ENCODE data around the gene ABHD1.

Gene ABHD1

DNA sequence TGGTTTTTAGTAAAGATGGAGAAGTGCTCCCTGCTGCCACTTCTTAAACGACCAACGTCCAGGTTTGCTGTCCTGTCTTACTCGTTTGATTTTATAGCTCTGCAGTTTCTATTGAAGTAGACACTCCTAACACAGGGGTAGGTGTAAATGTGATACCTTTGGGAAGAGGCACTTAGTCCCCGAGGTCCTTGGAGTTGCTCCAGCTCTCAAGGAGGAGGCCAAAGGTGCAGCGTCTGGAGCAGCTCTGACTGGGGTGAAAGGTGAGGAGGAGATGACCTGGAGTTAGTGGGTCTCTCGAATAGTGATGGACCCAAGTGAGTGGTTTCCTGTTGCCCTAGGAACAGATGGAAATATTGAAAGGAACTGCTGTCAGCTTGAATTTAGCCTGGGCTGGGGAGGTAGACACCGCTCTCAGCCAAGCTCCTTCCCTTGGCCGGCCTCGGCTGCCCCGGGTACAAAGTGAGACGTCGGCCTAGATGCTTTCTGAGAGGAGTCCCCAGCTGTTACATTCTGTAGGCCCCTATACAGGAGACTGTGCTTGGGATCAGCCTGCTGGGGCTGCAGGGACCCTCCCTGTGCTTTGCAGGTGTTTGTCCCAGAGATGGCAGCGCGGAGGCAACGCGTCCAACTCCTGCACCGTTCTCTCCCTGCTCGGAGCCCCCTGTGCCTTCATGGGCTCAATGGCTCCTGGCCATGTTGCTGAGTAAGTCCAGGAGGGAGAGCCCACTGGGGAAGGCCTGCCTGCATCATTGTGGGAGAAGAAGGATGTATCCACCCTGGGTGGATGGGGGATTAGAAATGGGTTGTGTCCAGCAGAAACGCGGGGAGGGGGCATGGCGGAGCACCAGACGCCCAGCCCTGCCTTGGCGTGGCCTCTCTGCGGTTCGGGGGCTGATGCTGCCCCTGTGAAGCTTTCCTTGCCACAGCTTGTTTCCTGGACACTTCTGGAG is 31.6 kb upstream of the ABHD1 start:
- H3K27ac ChIP-seq, result no peak overlapping the region
- TF ChIP-seq ZFX (IDR thresholded peaks at IDR 0.05; ENCODE audit: borderline replicate concordance), result no peak
- TF ChIP-seq, protein P1, sequence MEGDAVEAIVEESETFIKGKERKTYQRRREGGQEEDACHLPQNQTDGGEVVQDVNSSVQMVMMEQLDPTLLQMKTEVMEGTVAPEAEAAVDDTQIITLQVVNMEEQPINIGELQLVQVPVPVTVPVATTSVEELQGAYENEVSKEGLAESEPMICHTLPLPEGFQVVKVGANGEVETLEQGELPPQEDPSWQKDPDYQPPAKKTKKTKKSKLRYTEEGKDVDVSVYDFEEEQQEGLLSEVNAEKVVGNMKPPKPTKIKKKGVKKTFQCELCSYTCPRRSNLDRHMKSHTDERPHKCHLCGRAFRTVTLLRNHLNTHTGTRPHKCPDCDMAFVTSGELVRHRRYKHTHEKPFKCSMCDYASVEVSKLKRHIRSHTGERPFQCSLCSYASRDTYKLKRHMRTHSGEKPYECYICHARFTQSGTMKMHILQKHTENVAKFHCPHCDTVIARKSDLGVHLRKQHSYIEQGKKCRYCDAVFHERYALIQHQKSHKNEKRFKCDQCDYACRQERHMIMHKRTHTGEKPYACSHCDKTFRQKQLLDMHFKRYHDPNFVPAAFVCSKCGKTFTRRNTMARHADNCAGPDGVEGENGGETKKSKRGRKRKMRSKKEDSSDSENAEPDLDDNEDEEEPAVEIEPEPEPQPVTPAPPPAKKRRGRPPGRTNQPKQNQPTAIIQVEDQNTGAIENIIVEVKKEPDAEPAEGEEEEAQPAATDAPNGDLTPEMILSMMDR (IDR thresholded peaks at IDR 0.05), result no peak

DNA sequence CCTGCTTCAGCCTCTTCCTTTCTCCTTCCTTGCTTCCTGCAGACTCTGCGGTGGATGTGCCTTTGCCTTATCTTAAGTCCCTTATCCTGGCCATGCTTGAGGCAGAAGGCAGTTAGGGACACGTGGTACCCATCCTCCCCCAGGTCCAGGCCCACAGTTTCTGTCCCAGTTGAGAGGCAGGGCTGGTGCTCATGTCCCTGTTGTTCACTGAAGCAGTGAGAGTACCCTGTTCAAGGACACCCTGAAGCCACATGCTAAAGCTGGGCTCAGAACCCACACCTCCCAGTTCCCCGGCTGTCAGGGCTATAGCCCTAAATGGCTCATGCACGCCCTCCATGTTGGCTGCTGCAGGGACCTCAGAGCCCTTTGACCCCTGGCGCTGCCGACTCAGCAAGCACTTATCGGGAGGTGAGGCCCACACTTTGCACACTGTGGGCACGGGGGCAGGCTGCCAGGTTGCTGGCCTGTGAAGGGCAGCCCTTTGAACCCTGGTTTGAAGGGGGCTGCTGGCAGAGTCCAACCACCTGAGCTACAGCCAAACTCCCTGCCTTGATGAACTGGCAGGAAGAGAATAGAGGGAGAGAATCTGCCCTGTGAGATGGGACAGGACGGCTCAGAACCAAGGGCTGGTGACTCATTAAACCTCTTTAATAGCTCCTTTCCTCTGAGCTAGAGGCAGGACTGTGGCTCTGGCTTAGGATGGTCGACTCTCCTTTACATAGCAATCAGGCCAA is 30.8 kb upstream of the ABHD1 start:
- H3K27ac ChIP-seq, result no peak overlapping the region

DNA sequence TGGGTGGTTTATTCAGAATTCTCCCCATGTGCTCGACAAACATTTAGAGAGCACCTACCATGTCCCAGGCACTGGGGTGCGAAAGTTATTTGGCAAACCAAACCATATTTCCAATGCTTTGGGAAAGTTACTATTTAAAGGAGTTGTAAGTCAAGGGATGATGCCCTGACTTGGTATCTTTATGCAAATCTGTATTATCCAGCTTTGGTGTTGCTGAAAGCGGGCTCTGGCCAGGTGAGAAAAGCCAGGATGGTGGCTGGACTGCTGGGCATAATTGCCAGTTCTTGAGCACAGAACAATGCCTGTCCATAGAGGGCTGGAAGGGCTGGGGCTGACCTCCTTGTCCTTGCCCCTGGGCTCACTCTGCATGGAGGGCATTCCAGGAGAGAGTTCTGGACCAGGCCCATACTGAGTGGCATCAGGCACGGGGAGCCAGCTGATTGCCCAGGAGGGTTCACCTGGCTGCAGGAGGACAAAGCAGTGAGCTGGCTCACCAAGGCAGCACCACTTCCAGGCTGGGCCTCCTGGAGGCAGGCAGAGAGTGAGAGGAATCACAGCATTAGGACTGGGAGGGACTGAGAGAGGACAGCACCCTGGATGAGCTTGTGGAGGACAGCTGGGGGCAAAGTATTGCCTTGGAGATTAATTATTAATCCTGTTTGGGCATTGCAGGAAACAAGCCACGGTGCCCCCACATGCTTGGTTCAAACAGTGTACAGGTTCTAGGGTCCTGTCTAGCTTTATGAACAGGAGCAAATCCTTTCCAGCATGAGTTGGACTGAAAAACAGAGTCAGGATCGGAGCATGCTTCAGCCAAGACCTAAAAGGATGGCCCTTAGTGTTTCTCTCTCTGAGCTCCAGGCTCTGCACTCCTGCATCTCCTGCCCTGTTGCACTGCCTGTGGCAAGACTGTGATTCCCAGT is 29.9 kb upstream of the ABHD1 start:
- H3K27ac ChIP-seq, result peak overlapping the region; percentile 32; the same call in 1 of the 2 replicates
- no peak for TF ChIP-seq ZFX (IDR thresholded peaks at IDR 0.05; ENCODE audit: borderline replicate concordance)
- TF ChIP-seq, protein P1 (IDR thresholded peaks at IDR 0.05), result no peak

More for the DNA sequence above, 30.8 kb upstream of the ABHD1 start:
- no peak for TF ChIP-seq ZFX (IDR thresholded peaks at IDR 0.05; ENCODE audit: borderline replicate concordance)
- TF ChIP-seq, protein P1 (IDR thresholded peaks at IDR 0.05), result no peak

DNA sequence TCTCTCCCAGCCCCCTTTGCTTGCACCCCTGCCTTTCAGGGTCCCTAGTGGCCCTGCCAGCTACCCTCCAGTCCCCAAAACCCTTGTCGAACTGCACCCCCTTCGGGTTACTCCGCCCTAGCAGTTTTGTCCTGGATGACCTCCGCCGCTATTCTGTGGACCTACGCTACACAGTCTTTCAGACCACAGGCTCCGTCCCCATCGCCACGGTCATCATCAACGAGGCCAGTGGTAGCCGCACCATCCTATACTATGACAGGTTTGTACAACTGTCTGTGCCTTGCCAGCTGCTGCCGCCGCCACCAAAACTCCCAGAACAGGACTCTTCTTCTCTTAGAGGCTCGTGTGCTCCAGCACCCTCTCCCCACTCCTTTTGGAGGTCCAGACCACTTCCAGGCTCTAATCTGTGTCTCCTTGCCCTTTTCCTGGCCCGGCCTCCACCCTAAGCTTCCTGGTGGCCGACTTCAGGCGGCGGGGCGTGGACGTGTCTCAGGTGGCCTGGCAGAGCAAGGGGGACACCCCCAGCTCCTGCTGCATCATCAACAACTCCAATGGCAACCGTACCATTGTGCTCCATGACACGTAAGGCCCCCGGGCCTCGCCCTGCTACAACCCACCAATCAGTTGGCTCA is 29.1 kb upstream of the ABHD1 start:
- peak overlapping the region; percentile 32; the same call in 1 of the 2 replicates for H3K27ac ChIP-seq
- TF ChIP-seq ZFX (IDR thresholded peaks at IDR 0.05; ENCODE audit: borderline replicate concordance), result no peak
- TF ChIP-seq, protein P1 (IDR thresholded peaks at IDR 0.05), result no peak

DNA sequence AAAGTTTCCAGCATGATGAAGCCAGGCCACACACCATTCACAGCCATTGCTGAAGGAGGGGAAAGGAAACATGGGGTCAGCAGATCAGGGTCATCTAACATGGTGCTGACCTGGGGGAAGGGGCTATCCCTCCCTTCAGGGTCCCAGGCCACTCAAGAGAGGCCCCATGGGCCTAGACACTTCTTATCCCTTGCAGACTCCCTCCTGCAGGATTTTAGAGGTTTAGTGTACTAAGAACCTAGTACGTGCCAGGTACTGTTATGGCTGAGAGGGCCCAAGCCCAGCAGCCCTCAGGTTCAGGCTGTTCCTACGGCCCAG is 28.2 kb upstream of the ABHD1 start:
- H3K27ac ChIP-seq, result no peak overlapping the region
- TF ChIP-seq, protein P1 (IDR thresholded peaks at IDR 0.05), result no peak
- no peak for TF ChIP-seq ZFX (IDR thresholded peaks at IDR 0.05; ENCODE audit: borderline replicate concordance)

DNA sequence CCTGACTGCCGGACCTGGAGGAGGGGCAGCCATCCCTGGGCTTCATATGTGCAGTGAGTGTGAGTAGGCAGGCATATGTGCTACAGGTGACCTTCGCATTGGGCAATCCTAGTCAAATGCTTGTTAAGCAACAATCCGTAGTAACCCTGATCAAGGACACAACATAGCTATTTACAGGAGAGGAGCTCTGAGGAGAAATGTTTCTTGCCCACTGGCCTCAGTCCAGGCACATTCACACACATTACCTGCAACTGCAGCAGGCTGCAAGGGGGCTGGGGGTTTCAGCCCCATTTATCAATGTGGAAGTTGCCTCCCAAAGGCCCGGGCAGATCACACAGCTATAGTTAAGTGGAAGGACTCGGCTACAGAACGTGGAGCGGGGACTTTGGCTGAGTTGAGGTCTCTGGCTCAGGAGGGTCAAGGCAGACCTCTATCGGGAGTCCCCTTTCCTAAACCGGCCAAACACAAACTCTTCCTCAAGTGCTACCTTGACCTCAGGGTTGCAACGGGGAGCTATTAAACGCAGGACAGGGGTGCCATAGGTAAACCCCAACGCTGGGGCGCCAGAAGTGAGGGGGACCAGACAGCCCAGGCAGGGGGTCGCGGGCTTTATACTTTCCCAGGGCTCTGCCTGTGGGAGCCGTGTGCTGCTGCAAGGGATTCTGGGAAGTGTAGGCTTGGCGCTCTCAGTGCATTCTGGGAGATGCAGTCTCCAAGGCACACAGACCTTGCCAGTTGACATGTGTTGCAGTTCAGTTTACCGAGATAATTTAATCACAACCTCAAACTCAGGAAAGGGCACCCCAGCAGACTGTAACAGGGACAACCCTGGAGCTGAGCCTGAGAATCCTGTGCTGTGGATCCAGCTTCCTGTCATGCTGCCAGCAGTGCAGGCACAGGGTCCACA is 27.6 kb upstream of the ABHD1 start:
- no peak for TF ChIP-seq ZFX (IDR thresholded peaks at IDR 0.05; ENCODE audit: borderline replicate concordance)
- TF ChIP-seq, protein P1 (IDR thresholded peaks at IDR 0.05), result no peak
- H3K27ac ChIP-seq, result no peak overlapping the region

Measured in 22Rv1 (cell line).